Measurements from ENCODE around the gene HGFAC.

- TF ChIP-seq POLR2A (IDR thresholded peaks at IDR 0.05) (no peak), CTCF (IDR thresholded peaks at IDR 0.05) (no peak), EP300 (IDR thresholded peaks at IDR 0.05) (no peak)
Observed at GRCh38 chr4:3449047-3449573, 7.3 kb downstream of the HGFAC start.

Data from ovary (tissue), 3 donors.